Medulla oblongata (tissue), 1 donor: ENCODE measurements around the gene KRTAP5-3.

Source experiments
- DNase-seq: peaks from one replicate; pipeline ENCODE4 v3.0.0-alpha.2; 2015; ENCODE audit errors: extremely low spot score

The KRTAP5-3 gene

GRCh38 chr11:1643146-1643690 lies 35.0 kb upstream of the KRTAP5-3 start:
- no peak for DNase-seq

GRCh38 chr11:1642288-1643145 lies 34.3 kb upstream of the KRTAP5-3 start:
- DNase-seq: no peak

GRCh38 chr11:1641096-1641495 lies 32.8 kb upstream of the KRTAP5-3 start:
- no peak for DNase-seq

- no peak for DNase-seq
Observed at GRCh38 chr11:1640076-1640946, 32.0 kb upstream of the KRTAP5-3 start.

GRCh38 chr11:1639666-1640065 lies 31.4 kb upstream of the KRTAP5-3 start:
- no peak for DNase-seq

- no peak for DNase-seq
Observed at GRCh38 chr11:1639102-1639620, 30.9 kb upstream of the KRTAP5-3 start.

- DNase-seq: no peak
Observed at GRCh38 chr11:1638344-1638743, 30.1 kb upstream of the KRTAP5-3 start.

- DNase-seq: no peak
Observed at GRCh38 chr11:1637628-1638027, 29.4 kb upstream of the KRTAP5-3 start.

GRCh38 chr11:1636291-1636950 lies 28.2 kb upstream of the KRTAP5-3 start:
- no peak for DNase-seq

GRCh38 chr11:1633864-1634263 lies 25.6 kb upstream of the KRTAP5-3 start:
- no peak for DNase-seq

GRCh38 chr11:1632053-1632714 lies 23.9 kb upstream of the KRTAP5-3 start:
- DNase-seq: no peak

- no peak for DNase-seq
Observed at GRCh38 chr11:1631066-1631568, 22.9 kb upstream of the KRTAP5-3 start.

- DNase-seq: no peak
Observed at GRCh38 chr11:1630271-1630670, 22.0 kb upstream of the KRTAP5-3 start.

GRCh38 chr11:1629326-1630185 lies 21.3 kb upstream of the KRTAP5-3 start, which contains the start of gene KRTAP5-5:
Gene KRTAP5-5 (plus strand): TSS chr11:1629775. CDS start chr11:1629841, 66 bp downstream.
- no peak for DNase-seq

- peak; percentile 55 for DNase-seq
Observed at GRCh38 chr11:1628506-1629325, 20.5 kb upstream of the KRTAP5-3 start.

- no peak for DNase-seq
Observed at GRCh38 chr11:1625541-1625940, 17.3 kb upstream of the KRTAP5-3 start.

GRCh38 chr11:1624621-1625020 lies 16.4 kb upstream of the KRTAP5-3 start:
- DNase-seq: no peak

GRCh38 chr11:1623716-1624115 lies 15.5 kb upstream of the KRTAP5-3 start:
- DNase-seq: no peak

- DNase-seq: no peak
Observed at GRCh38 chr11:1622086-1622485, 13.8 kb upstream of the KRTAP5-3 start, which contains the start of gene KRTAP5-4. Gene KRTAP5-4 (minus strand): TSS chr11:1622138. CDS start chr11:1622093, 45 bp downstream.
